GM12875 (cell line): ENCODE measurements around the gene MLIP.

Experiments
- H3K4me3 ChIP-seq: one replicate; pipeline ENCODE4 v1.5.1; 2011; ENCODE audit warnings: low read depth, low read length, control low read depth
- TF ChIP-seq, protein P1 (sequence below): IDR thresholded peaks from 2 replicates; pipeline ENCODE4 v1.5.1; 2011; ENCODE audit warnings: low read depth, mild to moderate bottlenecking, control low read depth, inconsistent platforms, low read length, moderate library complexity, borderline replicate concordance; ENCODE audit not compliant: insufficient read depth

MLIP gene

DNA sequence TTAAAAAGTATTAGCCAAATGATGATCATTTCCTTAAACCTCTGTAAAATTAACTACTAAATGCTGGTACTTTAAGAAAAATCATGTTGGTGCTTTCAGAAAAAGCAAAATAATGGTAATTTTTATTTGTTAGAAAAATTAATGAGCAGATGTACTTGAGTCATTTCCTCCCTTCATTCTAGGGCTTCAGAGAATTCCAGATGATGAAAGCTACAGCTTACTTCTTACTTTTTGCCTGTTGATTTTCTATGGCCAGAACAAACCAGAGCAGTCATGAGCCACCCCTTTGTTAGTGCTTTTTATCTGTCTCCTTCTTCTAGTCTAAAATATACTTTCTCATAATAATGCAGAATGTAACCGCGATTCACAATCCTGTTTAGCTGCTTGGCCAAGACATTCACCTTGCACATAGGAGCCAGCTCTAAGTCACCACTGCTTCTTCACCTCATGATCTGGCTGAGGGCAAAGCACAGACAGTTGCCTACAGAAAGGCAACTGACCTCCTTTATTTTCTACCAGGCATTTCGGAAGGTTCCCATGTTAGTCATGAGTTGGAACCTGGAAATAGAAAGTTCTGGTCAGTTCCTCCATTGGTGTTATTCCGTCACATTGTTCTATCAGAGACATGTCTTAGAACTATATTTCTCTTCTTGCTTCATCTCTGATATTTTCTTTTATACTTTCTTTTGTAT is 153.5 kb downstream of the MLIP start:
- TF ChIP-seq, protein P1, sequence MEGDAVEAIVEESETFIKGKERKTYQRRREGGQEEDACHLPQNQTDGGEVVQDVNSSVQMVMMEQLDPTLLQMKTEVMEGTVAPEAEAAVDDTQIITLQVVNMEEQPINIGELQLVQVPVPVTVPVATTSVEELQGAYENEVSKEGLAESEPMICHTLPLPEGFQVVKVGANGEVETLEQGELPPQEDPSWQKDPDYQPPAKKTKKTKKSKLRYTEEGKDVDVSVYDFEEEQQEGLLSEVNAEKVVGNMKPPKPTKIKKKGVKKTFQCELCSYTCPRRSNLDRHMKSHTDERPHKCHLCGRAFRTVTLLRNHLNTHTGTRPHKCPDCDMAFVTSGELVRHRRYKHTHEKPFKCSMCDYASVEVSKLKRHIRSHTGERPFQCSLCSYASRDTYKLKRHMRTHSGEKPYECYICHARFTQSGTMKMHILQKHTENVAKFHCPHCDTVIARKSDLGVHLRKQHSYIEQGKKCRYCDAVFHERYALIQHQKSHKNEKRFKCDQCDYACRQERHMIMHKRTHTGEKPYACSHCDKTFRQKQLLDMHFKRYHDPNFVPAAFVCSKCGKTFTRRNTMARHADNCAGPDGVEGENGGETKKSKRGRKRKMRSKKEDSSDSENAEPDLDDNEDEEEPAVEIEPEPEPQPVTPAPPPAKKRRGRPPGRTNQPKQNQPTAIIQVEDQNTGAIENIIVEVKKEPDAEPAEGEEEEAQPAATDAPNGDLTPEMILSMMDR, result no peak

DNA sequence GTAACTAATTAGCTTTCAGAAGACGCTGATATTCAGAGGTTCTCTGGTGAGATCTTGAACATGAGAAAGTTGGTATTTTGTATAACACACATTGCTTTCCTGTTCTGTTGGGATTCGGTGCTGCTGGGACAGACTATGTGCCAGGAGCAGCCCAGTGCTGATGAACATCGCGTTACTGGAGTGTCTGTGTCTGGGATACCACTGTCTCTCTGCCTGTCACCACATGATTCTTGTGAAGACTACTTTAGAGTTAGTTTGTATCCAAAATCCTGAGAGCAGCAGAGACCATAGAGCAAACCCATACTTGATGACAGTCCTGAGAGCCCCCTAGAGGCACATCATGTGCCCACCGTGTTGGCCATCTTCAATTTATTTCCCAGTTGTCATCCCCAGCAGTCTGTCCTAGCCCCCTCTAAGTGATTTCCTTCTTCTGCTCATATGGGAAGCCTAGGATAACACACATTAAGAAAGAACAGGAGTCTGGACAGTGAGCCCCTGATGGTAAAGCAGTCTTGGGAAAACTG is 155.2 kb downstream of the MLIP start:
- no peak overlapping the region for H3K4me3 ChIP-seq
- TF ChIP-seq, protein P1, result no peak

More for the DNA sequence above, 153.5 kb downstream of the MLIP start:
- no peak overlapping the region for H3K4me3 ChIP-seq

DNA sequence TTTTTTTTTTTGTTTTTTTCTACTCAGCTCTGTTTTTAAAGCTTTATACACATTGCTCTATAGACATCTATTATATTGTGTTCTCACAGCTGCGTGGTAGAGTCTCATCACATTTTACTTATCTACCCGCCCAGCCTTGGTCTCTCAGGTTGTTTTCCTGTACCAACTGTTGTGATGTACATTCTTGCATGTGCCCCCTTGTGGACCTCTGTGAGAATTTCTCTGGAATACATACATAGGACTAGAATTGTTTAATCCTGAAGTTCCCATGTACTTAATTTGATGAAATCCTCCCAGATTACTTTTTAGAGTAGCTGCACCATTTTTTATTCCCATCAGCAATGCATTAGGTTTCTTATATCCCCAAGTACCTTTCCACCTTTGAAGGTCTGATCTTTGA is 156.6 kb downstream of the MLIP start:
- no peak overlapping the region for H3K4me3 ChIP-seq
- TF ChIP-seq, protein P1, result peak; percentile 19; the same call in 1 of the 2 replicates

DNA sequence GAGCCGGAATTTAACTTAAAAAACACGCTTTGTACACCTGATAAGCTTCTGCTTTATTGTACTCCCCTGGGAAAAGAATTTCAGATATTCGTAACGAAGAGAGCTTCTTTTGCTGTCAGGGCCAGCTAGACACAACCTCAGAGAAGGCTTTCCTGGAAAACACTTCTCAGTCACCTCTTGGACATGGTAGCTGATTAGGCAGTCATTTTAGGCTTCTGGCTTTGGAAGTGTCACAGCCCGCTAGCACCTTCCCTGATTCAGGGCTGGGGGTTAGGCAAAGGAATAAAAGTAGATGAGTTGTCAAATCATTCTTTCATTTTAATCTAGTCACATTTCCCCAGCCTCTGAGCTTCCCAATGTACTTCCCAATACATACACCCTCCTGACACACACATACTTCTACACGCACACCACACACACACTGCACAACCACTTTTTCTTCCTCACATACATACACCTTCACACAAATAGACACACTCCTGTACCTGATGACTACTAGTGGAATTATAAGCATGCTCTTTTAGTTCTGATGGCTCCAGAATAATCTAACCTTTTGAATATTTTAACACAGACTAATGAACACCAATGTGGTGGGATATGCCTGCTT is 162.1 kb downstream of the MLIP start:
- no peak overlapping the region for H3K4me3 ChIP-seq
- TF ChIP-seq, protein P1, result no peak

DNA sequence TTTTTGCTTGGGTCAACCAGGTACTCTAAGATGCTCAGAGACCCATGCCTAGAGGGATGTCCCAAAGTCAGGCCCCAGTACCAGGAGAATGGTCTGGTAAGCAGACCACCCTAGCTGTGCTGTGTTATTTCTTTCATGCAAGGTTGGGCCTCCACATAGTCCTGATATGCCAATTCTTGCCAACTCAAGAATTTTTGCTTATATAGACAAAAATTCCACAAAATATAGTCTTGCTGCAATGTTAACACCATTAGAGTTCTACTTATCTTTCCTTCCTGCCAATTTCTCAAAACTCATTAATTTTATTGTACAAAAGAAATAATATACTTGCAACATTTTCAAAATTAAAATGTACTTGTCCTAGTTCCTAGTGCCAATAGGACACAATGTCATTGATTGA is 163.1 kb downstream of the MLIP start:
- TF ChIP-seq, protein P1, result no peak
- no peak overlapping the region for H3K4me3 ChIP-seq

DNA sequence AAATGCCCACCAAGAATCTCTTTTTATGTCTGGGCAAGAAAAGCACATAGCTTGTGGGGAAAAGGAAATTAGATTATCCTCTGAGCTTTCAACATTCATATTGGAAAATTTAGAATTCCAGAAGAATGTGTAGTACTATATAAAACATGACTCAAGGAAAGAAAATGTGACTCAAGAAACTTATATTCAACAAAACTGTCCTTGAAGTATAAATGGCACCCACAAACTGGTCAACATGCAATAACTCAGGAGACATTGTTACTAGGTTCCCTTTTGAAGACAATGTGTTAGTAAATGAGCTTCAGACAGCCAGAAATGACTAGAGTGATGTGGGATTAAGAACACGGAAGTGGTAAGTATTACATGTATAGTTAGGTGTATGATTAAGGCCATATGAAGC is 170.9 kb downstream of the MLIP start:
- TF ChIP-seq, protein P1, result no peak

DNA sequence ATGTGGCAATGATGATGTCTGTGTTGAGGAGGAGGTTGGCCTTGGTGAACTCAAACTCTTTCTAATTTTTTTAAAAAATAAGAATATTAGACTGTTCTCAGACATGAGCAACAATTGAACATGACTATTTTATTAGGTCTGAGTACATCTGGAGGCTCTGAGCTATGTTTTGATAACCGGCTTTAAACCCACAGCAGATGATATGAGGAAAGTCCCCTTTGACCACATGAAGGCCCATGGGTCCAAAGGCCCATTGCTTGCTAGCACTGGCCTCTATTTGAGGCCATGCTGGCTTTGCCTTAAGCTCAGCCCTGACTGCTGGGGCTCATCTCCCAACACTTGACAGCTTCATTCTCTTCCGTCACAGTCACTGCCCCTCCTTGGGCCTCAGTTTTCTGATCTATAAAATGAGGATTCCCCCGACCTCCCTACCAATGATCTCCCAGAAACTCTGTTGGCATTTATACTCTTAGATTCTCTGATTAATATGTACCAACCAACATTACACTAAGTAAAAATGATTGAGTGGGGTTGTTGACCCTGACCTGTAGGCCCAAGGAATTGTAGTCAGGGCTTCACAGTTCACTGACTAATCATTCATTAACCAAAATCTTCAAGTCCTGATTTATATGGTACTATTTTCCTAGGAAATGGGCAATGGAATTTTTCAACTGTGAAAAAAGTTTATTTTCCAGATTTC is 173.1 kb downstream of the MLIP start:
- TF ChIP-seq, protein P1, result no peak
- no peak overlapping the region for H3K4me3 ChIP-seq

More for the DNA sequence above, 170.9 kb downstream of the MLIP start:
- no peak overlapping the region for H3K4me3 ChIP-seq
